ENCODE data around the gene CHST15. TPM values are rescaled to one million over a fixed set of nuclear protein-coding genes. Genes with fewer than 3 reads are reported as not detected.

CHST15 gene
- polyA plus RNA-seq, 1 donor from 2014 or later: 0.79 TPM

DNA sequence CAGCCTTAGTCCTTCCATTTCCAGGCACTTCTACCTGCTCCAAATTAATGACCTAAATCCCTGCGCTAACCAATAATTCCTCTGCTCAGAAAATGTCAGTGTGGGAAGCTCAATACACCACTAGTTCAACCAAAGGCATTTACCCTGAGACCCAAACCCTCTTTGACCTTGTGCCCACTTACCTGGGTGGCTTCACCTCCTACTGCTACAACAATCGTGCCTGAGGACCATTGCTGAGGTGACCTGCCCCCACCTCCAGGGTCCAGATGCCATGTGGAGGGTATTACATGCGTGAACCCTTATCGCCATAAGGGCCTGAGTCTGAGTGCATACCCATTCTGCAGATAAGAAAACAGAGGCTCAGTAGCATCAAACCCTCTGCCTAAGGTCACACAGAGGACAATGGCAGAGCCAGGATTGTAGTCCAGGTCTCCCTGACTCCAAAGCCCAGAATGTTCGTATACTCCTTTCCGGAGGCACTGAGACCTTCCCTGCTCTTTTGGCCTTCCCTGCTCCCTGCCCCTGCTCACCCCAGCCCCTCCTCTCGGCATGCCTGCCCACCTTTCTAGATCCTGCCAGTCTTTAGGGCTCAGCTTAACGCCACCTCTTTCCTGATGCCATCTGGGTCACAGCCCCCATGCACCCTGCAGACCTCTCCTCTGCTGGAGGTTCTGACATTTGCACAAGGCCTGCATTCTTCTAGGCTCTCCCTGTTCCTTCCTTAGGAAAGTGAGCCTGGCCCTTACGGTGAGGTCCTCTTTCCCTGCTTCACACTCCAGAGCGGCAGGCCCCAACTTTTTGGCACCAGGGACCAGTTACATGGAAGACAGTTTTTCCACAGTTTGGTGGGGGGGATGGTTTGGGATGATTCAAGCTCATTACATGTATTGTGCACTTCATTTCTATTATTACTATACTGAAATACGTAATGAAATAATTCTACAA lies 94.9 kb downstream of the CHST15 start:
- Histone ChIP-seq H3K4me3 (ENCODE audit: low read length) (no peak overlapping the region), H3K4me2 (ENCODE audit: low read length) (no peak overlapping the region), H3K9ac (ENCODE audit: low read length) (no peak overlapping the region), H3K9me2 (ENCODE audit: insufficient read depth, low read length) (no peaks in the 10 kb centered on the region), H2AFZ (ENCODE audit: low read depth, low read length) (no peak overlapping the region), H3F3A (ENCODE audit: insufficient read depth, low read length, poor library complexity, severe bottlenecking) (no peaks in the 10 kb centered on the region), H3K79me2 (replicated peaks; ENCODE audit: insufficient read depth, low read length) (no peaks in the 10 kb centered on the region), H4K20me1 (ENCODE audit: insufficient read depth) (no peaks in the 10 kb centered on the region), H3K27me3 (ENCODE audit: insufficient read depth, low read depth, low read length) (peaks cover 10% of the 10 kb centered on the region), H3K27ac (ENCODE audit: low read length) (no peak overlapping the region), H3K36me3 (ENCODE audit: insufficient read depth, low read length) (no peaks in the 10 kb centered on the region), H3K9me3 (ENCODE audit: low read length) (no peaks in the 10 kb centered on the region)
- TF ChIP-seq EZH2 (IDR thresholded peaks at IDR 0.05; ENCODE audit: borderline replicate concordance, insufficient read depth, low read length, poor library complexity, severe bottlenecking) (no peak), EP300 (conservative IDR thresholded peaks at IDR 0.05; ENCODE audit: poor library complexity, severe bottlenecking) (no peak), MXI1 (conservative IDR thresholded peaks at IDR 0.05; ENCODE audit: poor library complexity, severe bottlenecking) (no peak), RAD21 (conservative IDR thresholded peaks at IDR 0.05) (no peak), TAF1 (IDR thresholded peaks at IDR 0.05; ENCODE audit: low read depth) (no peak)

DNA sequence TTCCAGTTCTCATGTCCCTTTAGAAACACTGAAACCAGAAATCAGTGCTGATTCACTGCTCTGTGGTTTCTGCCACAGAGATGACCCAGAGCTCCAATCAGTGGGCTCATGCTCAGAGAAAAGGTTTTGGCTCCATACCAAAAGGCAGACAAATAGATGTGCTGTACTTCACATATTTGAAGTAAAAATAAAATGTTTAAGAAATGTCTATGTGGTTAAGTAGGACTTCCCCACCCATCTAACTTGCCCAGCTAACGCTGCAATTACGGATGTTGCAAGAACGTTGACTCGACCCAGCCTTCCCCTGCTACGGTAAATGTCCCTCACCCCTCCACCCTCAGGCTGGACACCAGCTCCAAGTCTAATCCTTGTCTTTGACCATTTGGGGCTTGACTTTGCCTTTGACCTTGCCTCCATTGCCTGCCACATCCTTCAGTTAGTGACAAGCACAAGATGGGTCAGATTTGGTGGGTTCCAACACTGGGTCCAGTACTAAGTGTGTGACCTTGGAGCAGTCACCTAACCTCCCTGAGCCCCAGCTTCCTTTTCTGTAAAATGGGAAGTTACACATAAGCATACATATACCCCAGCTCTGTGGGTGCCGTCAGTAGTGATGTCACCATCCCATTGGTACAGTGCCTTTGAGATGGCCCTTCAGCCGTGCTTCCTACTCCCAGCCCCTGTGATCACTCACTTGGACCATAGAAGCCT lies 95.8 kb downstream of the CHST15 start:
- no peak overlapping the region for H3K4me2 ChIP-seq (ENCODE audit: low read length)
- H3K9me3 ChIP-seq (ENCODE audit: low read length): no peaks in the 10 kb centered on the region
- no peaks in the 10 kb centered on the region for H3F3A ChIP-seq (ENCODE audit: insufficient read depth, low read length, poor library complexity, severe bottlenecking)
- no peak overlapping the region for H3K9ac ChIP-seq (ENCODE audit: low read length)
- no peak overlapping the region for H3K4me3 ChIP-seq (ENCODE audit: low read length)
- TF ChIP-seq EZH2 (IDR thresholded peaks at IDR 0.05; ENCODE audit: borderline replicate concordance, insufficient read depth, low read length, poor library complexity, severe bottlenecking): no peak
- H3K79me2 ChIP-seq (replicated peaks; ENCODE audit: insufficient read depth, low read length): no peaks in the 10 kb centered on the region
- H3K27me3 ChIP-seq (ENCODE audit: insufficient read depth, low read depth, low read length): peaks cover 11% of the 10 kb centered on the region
- H2AFZ ChIP-seq (ENCODE audit: low read depth, low read length): no peak overlapping the region
- no peaks in the 10 kb centered on the region for H4K20me1 ChIP-seq (ENCODE audit: insufficient read depth)
- no peaks in the 10 kb centered on the region for H3K9me2 ChIP-seq (ENCODE audit: insufficient read depth, low read length)
- H3K36me3 ChIP-seq (ENCODE audit: insufficient read depth, low read length): no peaks in the 10 kb centered on the region
- H3K27ac ChIP-seq (ENCODE audit: low read length): no peak overlapping the region

DNA sequence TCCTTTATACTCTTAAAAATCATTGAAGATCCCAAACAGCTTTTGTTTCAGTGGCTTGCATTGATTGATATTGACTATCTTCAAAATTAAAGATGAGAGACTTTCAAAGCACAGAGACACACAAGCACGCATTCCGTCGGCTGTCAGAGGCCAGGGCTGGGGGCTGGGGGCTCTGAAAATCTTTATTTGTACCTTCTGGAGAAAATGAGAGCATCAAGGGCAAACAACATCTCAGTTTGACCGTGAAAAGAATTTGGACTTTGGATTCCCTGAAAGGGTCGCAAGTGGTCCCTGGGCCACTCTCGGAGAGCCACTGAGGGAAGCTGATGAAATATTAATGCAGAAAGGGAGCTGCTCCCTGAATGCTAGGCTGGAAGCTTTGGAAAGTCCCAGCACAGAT lies 96.4 kb downstream of the CHST15 start:
- H3K9me2 ChIP-seq (ENCODE audit: insufficient read depth, low read length): no peaks in the 10 kb centered on the region
- H3K9ac ChIP-seq (ENCODE audit: low read length): no peak overlapping the region
- H3K4me2 ChIP-seq (ENCODE audit: low read length): no peak overlapping the region
- TF ChIP-seq TAF1 (IDR thresholded peaks at IDR 0.05; ENCODE audit: low read depth) (no peak), RAD21 (conservative IDR thresholded peaks at IDR 0.05) (no peak), SMC3 (conservative IDR thresholded peaks at IDR 0.05; ENCODE audit: poor library complexity) (no peak), EP300 (conservative IDR thresholded peaks at IDR 0.05; ENCODE audit: poor library complexity, severe bottlenecking) (no peak), MXI1 (conservative IDR thresholded peaks at IDR 0.05; ENCODE audit: poor library complexity, severe bottlenecking) (no peak), EZH2 (IDR thresholded peaks at IDR 0.05; ENCODE audit: borderline replicate concordance, insufficient read depth, low read length, poor library complexity, severe bottlenecking) (no peak), POLR2AphosphoS5 (IDR thresholded peaks at IDR 0.05) (no peak)
- TF ChIP-seq, protein P1, sequence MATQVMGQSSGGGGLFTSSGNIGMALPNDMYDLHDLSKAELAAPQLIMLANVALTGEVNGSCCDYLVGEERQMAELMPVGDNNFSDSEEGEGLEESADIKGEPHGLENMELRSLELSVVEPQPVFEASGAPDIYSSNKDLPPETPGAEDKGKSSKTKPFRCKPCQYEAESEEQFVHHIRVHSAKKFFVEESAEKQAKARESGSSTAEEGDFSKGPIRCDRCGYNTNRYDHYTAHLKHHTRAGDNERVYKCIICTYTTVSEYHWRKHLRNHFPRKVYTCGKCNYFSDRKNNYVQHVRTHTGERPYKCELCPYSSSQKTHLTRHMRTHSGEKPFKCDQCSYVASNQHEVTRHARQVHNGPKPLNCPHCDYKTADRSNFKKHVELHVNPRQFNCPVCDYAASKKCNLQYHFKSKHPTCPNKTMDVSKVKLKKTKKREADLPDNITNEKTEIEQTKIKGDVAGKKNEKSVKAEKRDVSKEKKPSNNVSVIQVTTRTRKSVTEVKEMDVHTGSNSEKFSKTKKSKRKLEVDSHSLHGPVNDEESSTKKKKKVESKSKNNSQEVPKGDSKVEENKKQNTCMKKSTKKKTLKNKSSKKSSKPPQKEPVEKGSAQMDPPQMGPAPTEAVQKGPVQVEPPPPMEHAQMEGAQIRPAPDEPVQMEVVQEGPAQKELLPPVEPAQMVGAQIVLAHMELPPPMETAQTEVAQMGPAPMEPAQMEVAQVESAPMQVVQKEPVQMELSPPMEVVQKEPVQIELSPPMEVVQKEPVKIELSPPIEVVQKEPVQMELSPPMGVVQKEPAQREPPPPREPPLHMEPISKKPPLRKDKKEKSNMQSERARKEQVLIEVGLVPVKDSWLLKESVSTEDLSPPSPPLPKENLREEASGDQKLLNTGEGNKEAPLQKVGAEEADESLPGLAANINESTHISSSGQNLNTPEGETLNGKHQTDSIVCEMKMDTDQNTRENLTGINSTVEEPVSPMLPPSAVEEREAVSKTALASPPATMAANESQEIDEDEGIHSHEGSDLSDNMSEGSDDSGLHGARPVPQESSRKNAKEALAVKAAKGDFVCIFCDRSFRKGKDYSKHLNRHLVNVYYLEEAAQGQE (IDR thresholded peaks at IDR 0.05; ENCODE audit: borderline replicate concordance): no peak
- TF ChIP-seq, protein P2, sequence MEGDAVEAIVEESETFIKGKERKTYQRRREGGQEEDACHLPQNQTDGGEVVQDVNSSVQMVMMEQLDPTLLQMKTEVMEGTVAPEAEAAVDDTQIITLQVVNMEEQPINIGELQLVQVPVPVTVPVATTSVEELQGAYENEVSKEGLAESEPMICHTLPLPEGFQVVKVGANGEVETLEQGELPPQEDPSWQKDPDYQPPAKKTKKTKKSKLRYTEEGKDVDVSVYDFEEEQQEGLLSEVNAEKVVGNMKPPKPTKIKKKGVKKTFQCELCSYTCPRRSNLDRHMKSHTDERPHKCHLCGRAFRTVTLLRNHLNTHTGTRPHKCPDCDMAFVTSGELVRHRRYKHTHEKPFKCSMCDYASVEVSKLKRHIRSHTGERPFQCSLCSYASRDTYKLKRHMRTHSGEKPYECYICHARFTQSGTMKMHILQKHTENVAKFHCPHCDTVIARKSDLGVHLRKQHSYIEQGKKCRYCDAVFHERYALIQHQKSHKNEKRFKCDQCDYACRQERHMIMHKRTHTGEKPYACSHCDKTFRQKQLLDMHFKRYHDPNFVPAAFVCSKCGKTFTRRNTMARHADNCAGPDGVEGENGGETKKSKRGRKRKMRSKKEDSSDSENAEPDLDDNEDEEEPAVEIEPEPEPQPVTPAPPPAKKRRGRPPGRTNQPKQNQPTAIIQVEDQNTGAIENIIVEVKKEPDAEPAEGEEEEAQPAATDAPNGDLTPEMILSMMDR (IDR thresholded peaks at IDR 0.05; ENCODE audit: poor library complexity, severe bottlenecking): no peak
- no peaks in the 10 kb centered on the region for H4K20me1 ChIP-seq (ENCODE audit: insufficient read depth)
- no peak overlapping the region for H2AFZ ChIP-seq (ENCODE audit: low read depth, low read length)
- H3K27me3 ChIP-seq (ENCODE audit: insufficient read depth, low read depth, low read length): peaks cover 11% of the 10 kb centered on the region
- no peak overlapping the region for H3K27ac ChIP-seq (ENCODE audit: low read length)
- no peak overlapping the region for H3K4me3 ChIP-seq (ENCODE audit: low read length)
- no peaks in the 10 kb centered on the region for H3K79me2 ChIP-seq (replicated peaks; ENCODE audit: insufficient read depth, low read length)
- no peaks in the 10 kb centered on the region for H3K36me3 ChIP-seq (ENCODE audit: insufficient read depth, low read length)
- H3K9me3 ChIP-seq (ENCODE audit: low read length): no peaks in the 10 kb centered on the region
- no peaks in the 10 kb centered on the region for H3F3A ChIP-seq (ENCODE audit: insufficient read depth, low read length, poor library complexity, severe bottlenecking)
